ENCODE results near the gene PPP4C.

DNA sequence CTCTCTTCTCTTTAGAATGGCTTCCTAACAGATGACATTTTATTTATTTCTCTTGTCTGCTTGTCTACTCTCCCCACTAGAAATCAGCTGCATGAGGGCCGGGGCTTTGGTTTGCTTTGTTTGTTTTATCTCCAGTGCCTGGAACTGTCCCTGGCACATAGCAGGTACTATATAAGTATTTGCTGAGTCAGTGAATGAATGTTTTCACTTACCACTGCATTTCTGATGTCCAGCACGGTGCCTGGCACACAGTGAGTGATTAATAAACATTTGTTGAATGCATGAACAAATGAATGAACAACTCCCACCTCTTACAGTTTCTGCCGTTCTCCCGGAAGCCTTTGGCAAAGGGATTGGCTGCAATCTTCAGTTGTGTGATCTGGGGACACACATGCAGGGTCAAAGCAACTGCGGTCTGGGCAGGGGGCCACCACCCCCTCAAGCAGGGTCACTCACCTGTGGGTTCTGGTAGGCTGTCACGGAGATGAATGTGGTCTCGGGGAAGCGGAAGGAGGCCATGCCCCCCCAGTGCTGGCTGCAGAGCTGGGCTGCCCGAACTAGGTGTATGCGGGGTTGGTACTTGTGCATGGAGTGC, 12.5 kb downstream of the PPP4C start:
- TF ChIP-seq POLR2A (IDR thresholded peaks at IDR 0.05): no peak
- TF ChIP-seq, protein P1, sequence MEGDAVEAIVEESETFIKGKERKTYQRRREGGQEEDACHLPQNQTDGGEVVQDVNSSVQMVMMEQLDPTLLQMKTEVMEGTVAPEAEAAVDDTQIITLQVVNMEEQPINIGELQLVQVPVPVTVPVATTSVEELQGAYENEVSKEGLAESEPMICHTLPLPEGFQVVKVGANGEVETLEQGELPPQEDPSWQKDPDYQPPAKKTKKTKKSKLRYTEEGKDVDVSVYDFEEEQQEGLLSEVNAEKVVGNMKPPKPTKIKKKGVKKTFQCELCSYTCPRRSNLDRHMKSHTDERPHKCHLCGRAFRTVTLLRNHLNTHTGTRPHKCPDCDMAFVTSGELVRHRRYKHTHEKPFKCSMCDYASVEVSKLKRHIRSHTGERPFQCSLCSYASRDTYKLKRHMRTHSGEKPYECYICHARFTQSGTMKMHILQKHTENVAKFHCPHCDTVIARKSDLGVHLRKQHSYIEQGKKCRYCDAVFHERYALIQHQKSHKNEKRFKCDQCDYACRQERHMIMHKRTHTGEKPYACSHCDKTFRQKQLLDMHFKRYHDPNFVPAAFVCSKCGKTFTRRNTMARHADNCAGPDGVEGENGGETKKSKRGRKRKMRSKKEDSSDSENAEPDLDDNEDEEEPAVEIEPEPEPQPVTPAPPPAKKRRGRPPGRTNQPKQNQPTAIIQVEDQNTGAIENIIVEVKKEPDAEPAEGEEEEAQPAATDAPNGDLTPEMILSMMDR (IDR thresholded peaks at IDR 0.05): no peak
